Lower leg skin (tissue), 4 donors: ENCODE results near the gene F8A3. TPM values are rescaled to one million over a fixed set of nuclear protein-coding genes. Genes with fewer than 3 reads are reported as not detected.
"Not testable (repeated sequence)": the region's sequence is repeated elsewhere in the genome, so short reads cannot be mapped to it uniquely, and the experiment has no call there.

ENCODE experiments used
- DNase-seq, 2 donors: peaks; one replicate each; pipeline ENCODE4 v3.0.0-alpha.2; 2019; ENCODE audit warnings: low spot score in 2 of 2
- H3K4me3 ChIP-seq: fragments of 200-600 bp; sonication (generic); 2 replicates; pipeline ENCODE4 v1.5.1; 2017; ENCODE audit warnings: mild to moderate bottlenecking, low read depth; ENCODE audit not compliant: poor library complexity, severe bottlenecking
- CTCF ChIP-seq, 3 donors: fragments of 450-650 bp; IDR thresholded peaks; one replicate each; pipeline ENCODE4 v1.5.1; 2016; ENCODE audit warnings: antibody characterized with exemption in 3 of 3, mild to moderate bottlenecking in 3 of 3, moderate library complexity in 2 of 3
- POLR2A ChIP-seq, 2 donors: fragments of 450-650 bp; IDR thresholded peaks; one replicate each; pipeline ENCODE4 v1.6.1; 2016 to 2017; ENCODE audit warnings: antibody characterized with exemption in 2 of 2, mild to moderate bottlenecking in 1 of 2, moderate library complexity in 1 of 2
- WGBS, 2 donors: methylation state at CpG; one replicate each; pipeline ENCODE4 v1.1.5; 2018; 5-methylcytosine and 5-hydroxymethylcytosine counted together
- intact Hi-C: fragments of 100-400 bp; cut with DNase I; formaldehyde crosslinking; loops from one replicate; pipeline ENCODE4 v1.15.0; 2023; ENCODE audit warnings: low total_unique reads
- total RNA-seq, 4 donors: library from RNA; depleted of rRNA; stranded (reverse); fragments of >200 nt; gene quantifications; one replicate each; pipeline ENCODE4 v1.1.0, GENCODE V29; 2016

F8A3 gene
- 10 to 100 TPM; 10.4 to 14.4 (median 12.7) TPM for total RNA-seq

GRCh38 chrX:155458471-155458870, at the start of gene F8A3:
Gene F8A3 (minus strand): TSS chrX:155458620. CDS start chrX:155458600, 20 bp downstream.
- intact Hi-C loops, H3K4me3 ChIP-seq, DNase-seq: not testable (repeated sequence)
- whole genome bisulfite sequencing, 2 donors, result no CpG with 5 or more reads among the region's 51 CpGs

- H3K4me3 ChIP-seq, result no peak overlapping the region
- DNase-seq, result no peak
- intact Hi-C loops, result no loop called here
- no peak for TF ChIP-seq CTCF (IDR thresholded peaks at IDR 0.05)
- no peak for TF ChIP-seq POLR2A (IDR thresholded peaks at IDR 0.05)
Measured at GRCh38 chrX:155505296-155505695, 46.9 kb upstream of the F8A3 start.

DNA sequence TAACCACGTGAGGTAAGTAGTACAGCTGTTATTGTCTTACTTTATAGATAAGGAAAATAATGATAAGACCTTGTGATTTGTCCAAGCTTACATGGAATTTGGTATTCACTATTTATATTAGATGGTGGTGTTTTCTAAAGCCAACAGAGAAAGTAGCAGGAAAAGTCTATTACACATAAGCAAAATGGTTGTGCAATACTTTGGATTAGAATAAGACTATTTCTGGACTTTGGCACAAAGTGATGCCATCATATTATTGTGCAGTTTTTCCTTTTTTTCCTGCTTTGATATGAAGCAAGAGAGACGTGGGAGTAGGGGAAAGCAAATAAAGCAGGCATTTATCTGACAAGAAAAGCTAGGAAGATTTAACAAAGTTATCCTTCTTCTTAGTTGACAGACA, 36.7 kb upstream of the F8A3 start:
- intact Hi-C loops, H3K4me3 ChIP-seq, DNase-seq: not testable (repeated sequence)
- WGBS, 2 donors, result no CpG with 5 or more reads among the region's 2 CpGs

DNA sequence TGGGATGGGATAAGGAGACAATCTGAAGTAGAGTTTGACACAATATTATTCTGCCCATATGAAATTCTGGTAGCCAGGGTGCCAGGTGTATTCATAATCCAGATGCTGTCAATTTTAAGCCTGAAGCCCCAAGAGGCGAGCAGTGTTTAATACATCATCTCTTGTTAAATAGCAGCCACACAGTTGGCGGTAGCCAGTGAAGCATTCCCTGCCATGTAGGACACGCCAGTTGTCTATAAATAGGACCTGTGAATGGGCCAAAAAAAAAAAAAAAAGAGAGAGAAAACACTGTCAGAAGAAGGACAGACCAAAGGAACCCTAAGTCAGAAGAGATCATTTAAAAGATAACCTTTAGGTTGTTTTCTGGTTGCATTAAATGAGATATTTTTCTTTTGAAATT, 33.0 kb upstream of the F8A3 start:
- DNase-seq, intact Hi-C loops, H3K4me3 ChIP-seq: not testable (repeated sequence)
- WGBS, 2 donors, result 79% methylated on average over 2 of the region's 3 CpGs; no CpG with 5 or more reads in 1 of the 2 donors

DNA sequence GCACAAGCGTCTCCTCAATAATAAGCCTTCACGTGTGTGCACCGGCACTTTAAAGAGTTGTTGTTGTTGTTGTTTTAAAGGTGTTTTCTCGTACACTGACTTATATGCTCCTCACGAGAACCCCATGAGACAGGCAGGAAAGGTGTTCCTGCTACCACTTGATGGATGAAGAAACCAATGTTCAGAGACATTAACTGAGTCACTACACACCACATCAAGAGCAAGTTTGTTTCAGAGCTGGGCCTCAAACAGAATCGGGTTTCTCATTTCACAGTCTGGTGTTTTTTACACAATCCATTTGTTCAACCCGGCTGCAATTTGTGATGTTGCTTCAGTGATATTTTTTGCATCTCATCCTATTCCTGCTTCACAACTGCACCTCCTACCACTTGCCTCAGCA, 18.7 kb upstream of the F8A3 start:
- WGBS, 2 donors, result no CpG with 5 or more reads among the region's 7 CpGs
- intact Hi-C loops, DNase-seq, H3K4me3 ChIP-seq: not testable (repeated sequence)

DNA sequence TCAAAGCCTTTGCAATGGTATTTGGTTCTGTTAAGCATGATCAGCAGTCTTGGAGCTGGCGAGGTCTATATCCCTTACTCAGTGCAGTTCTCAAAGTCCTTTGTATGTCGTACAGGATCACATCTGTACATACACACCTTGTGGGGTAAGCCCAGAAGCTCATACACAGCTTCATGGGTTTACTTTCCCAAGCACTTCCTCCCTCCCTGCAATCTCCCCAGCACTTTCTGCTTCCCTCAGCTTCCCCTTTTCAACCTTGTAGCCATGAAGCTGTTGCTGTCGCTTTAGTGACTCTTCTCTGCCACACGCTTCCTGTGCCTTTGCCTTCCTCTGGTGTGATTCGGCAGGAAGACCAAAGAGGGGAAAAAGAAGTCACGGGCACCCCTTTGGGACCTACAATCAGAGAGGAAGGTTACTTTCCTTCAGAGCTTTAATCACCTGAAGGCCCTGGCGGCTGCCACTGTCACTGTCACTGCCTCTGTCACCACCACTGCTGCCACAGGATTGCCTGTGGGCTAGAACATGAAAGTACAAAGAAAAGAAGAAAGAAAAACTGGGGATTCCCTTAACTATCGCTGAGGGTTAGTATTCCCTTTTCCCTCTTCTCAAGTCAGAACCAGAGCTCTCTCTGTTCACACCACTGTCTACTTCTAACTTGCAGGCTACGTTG, 8.0 kb upstream of the F8A3 start:
- no CpG with 5 or more reads among the region's 9 CpGs for WGBS, 2 donors
- intact Hi-C loops, result not testable (repeated sequence)

DNA sequence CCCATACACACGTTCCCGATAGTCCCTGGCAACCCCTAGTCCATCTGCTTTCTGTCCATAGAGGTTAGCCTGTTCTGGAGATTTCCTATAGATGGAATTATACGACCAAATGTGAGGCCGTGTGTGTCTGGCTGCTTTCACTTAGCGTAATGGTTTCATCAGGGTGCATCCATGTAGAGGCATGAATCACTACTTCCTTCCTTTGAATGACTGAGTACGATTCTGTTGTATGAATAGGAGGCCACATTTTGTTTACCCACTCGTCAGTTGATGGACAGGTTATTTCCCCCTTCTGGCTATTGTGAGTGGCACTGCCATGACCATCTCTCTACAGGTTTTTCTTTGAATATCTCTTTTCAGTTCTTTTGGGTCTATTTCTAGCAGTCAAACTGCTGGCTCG, 2.1 kb upstream of the F8A3 start:
- WGBS, 2 donors, result no CpG with 5 or more reads among the region's 8 CpGs
- intact Hi-C loops, DNase-seq, H3K4me3 ChIP-seq: not testable (repeated sequence)

More for the DNA sequence above, 8.0 kb upstream of the F8A3 start:
- not testable (repeated sequence) for DNase-seq, H3K4me3 ChIP-seq

GRCh38 chrX:155457761-155458447, 516 bp downstream of the F8A3 start:
- H3K4me3 ChIP-seq, DNase-seq, intact Hi-C loops: not testable (repeated sequence)
- no CpG with 5 or more reads among the region's 97 CpGs for WGBS, 2 donors

GRCh38 chrX:155441097-155441496, 17.3 kb downstream of the F8A3 start:
- TF ChIP-seq CTCF (IDR thresholded peaks at IDR 0.05) (no peak), POLR2A (IDR thresholded peaks at IDR 0.05) (no peak)
- peak in 1 of 2 donors; percentile 15 for DNase-seq
- no peak overlapping the region for H3K4me3 ChIP-seq
- intact Hi-C loops, result no loop called here
